Hematopoietic multipotent progenitor cell treated with erythropoietin and hydrocortisone succinate and interleukin-3 and kit ligand, for 8 days (in vitro differentiated cells): ENCODE results near the gene ZEB2.
A peak's percentile ranks its signal among the peaks of the same experiment; 100 is the strongest.

Source experiments
- DNase-seq: peaks from one replicate; pipeline ENCODE4 v3.0.0-alpha.2; 2015

The ZEB2 gene

DNA sequence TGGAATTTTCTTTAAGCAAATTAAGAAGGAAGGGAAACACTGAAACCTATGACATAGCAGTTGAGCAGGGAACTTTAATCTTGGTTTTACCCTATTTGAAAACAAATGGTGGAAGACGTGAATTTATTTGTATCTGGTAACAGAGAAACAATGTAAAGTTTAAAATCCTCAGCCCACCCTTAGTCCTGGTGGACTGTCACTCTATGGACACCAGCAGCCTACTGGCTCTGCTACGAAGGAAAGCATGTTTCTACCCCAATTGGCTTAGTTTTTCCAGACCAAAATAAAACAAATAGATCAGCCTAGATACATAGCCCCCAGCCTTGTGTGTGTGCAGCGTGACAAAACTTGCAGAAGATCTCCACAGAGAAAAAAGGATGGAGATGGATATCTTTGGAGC, 7.4 kb downstream of the ZEB2 start:
- no peak for DNase-seq

DNA sequence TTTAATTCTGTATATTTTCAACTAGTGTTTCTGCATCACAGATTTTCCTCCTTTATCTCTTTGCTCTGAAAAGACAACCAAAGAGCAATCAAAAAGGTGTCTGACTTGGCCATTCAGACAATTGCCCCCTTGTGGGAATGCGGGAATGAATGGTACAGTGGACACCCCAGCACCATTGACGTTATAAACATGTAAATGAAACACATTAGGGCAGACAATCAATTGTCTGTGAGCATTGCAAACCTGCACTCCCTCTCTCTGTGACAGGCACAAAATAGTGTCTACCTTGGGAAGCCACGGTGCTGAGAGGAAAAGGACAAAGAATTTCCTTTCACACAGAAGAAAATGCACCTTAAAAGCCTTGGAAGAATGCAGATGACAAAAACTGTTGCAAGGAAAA, 8.0 kb downstream of the ZEB2 start:
- no peak for DNase-seq

DNA sequence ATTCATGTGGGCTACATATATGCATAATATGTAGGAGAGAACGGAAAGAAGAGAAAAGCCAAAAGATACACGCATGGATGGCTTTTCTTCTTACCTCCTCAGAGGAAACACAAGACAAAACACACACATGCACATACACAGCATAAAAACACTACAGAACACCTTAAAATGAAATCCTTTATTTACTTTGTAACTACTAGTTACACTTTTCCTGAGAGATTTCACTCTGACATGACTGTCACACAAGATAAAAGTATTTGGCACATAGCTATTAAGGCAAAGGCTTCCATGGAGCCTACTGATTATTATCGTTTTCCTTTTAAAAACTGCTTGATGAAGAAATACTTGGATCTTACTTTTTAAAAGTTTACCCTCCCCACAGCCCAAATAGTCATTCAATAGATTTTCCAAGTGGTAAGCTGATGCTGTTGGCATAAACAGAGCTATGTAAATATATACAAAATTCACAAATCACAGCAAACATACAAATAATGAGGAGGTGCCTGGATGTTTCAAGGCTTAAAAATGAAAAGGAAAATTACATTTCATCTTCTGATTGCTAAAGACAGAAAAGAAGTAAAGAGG, 8.6 kb downstream of the ZEB2 start:
- no peak for DNase-seq

DNA sequence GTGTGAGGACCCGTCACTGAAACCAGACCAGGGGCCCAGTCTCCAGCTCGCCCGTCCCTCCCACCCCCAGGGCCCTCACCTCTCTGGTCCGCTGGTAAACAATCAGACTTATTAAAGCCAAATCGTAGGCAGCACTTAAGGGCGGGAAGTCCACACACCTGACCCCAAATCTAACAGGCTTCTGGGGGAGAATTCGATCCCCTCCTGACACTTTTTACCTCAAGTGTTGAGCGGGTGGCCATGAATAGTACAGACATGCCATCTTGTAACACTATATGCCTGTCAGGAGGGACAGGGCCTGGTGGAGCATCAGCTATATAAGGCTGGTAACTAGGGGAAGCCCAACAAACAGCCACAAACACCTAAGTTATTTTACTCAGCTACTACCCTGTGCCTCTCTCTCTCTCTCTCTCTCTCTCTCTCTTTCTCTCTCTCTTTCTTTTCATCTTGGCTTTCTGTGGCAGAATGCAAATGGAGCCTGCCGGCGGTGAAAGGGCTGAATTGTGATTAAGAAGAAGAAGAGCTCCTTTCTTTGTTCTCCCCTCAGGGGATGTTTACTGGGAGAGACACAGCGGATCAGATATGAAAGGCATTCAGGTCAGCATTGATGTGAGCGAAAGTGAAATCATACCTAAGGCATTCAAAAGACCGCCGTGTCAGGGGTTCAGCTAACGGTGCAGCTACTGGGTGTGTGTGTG, 9.5 kb downstream of the ZEB2 start:
- no peak for DNase-seq

DNA sequence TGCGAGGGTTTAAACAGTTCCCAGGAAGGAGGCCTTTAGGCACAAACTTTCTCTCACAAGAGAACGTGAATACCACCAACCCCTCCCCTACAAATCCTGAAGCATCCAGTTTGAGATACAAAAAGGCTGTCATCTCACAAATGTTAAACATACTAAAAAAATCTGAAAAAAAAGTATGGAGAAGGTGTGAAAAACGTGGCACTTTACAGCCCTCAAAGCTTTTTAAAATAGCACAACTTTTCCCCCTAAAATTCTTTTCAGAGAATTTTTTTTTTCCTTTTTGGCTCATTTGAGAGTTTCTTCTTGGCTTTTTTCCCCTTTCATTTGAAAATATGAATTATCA, 10.1 kb downstream of the ZEB2 start:
- DNase-seq = no peak

DNA sequence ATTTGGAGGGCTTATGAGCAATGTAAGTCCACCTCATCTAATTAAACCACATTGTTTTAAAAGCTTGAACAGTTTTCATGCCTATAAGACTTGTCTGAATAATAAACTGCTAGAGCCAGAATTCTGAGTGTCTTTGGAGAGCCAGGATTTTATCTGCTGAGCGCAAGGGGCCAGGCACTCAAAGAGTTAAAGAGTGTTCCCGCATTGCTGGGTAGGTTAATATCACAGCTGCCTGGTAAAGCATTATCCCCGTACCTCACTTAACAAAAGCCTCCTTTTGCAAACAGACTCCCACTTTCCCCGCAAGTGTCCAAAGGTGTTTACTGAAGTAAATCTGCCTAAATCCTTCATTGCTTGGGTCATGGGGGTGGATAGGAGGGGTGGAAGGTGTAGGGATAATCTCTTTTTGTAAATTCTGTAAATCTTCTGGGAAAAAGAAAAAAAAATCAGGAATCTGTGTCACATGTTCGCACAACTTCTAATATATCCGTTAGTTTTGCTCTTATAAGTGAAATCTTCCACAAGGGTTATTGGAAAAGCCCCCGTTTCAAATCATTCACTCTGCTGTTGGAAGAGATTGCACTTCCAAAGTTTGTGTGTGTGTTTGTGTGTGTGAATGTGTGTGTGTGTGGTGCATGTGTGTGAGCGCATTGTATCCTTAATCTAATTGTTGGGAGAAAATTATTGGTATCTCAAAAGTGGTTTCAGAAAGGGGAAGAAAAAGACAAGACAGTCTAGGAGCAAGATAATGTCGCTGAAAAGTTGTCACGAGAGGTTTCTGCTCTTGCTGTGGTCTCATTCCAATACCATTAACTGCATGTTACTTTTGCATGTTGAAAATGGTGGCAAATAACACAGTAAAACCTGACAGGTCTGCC, 10.7 kb downstream of the ZEB2 start:
- peak; percentile 63 for DNase-seq

DNA sequence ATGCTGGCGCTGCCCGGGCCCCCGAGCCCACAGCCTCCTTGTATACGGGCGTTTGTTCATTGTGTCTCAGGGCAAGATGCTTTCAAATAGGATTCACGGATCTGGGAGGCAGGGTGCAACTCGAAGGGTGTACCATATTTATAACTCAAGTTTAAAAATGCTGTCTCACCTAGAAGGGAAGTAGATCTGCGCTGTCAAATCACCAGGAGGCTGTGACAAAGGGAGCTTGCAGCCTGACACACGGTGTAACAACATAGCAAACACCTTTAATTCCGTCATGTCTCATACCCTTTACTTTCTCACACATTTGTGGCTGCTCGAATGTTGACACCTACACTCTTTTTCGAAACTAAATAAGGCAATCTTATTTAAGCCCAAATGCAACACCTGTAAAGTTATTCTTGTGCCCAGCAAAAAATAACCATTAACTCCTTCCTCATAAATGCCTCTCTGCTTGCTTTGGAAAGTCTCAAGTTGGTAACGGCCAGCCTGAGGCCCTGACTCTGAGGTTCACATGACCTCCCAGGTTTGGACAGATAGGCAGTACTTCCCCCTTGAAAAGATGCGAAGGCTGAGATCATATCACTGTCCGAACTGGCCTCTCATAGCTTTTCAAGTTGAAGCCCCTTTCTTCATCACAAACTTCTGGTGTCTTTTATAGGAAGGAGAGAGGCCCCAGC, 11.6 kb downstream of the ZEB2 start:
- DNase-seq = no peak

DNA sequence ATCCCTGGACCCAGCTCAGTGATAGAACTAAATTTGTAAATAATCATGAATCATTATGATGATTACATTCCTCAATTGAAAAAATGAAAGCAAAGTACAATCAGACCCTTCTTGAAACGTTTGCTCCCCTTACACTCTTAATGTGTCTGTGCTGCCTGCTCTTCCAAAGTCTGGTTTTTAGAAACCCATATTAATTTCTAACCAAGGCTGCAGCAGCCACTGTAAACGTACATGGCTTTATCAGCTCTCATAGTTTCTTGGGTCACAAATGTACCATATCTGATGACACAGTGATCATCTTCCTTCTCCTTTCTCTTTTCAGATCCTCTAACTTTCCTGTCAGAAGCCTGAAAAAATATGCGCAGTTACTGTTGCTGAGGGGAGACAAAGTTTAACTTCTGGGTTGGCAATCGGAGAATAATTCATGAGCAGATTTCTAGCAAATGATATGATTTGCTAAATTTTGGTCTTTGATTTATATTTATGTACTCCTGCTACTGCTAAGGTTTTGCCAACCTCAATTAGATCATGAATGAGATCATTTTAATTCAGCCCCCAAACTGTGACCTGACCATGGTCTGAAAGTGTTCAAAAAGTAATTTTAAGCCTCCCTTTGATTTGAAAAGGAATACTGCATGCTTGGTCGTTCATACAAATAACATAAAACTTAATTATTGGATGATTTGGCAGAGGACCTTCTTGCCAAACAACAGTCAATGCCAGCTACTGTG, 12.3 kb downstream of the ZEB2 start:
- DNase-seq = no peak

DNA sequence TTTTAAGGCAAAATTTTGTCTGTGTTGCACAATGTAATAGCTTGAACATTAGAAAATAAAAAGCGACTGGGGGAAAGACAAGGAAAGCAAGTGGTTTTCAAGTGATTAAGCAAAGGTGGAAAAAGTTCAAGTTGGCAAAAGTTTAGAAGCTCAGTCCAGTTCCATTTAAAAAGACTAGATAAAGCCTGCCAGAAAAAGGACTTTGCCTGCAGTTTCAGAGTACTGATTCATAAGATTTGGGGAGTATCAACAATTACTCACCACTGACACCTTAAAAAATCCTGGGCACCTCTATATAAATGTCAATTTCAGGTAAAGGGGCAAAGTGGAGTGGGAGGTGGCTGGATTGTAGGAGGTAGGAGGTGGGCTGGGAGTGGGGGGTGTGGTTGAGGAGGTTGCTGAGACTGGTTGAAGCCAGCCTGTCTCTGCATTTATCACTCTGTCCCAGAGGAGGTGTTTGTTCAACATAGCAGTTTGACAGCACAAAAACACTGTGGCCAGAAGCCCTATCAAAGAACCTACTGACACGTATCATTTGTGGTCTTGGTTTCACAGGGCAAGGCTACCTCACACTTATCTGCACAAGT, 14.6 kb downstream of the ZEB2 start:
- DNase-seq = peak; percentile 89

DNA sequence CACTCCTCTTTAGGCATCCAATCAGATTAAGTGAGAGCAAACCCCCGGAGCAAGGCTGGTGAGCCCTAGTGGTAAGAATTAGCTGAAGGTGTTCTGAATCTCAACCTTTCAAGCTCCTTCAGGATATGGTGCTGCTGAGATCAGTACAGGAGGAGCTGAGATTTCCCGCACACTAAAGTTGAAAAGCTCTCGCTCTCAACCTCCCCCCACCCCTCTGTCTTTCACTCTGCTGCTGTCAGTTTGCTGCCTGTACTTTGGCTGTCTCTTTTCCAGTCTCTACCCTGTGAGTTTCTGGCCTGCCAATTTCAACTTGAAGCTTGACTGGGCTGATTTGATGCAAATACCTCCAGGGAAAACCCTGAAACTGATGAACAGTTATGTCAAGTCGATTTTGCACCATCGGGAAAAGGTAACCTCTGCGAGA, 15.7 kb downstream of the ZEB2 start:
- no peak for DNase-seq

DNA sequence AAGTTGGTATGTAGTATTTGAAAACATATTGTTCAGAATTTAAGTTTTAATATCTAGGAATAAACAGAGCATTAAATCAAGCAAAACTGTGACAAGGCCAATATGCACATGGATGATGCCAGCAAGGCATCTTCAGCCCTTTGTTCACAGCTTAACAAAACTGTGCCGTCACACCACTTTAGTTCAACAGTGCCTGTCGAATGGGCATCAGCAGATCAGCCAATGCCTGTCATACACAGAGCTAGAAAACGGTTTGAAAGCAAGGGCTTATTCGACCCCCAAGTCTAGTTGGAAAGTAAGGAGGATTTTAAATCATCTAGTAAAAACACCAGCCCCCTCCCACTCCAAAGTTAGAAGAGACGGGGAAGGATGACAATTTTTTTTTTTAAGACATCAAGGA, 16.7 kb downstream of the ZEB2 start:
- no peak for DNase-seq

DNA sequence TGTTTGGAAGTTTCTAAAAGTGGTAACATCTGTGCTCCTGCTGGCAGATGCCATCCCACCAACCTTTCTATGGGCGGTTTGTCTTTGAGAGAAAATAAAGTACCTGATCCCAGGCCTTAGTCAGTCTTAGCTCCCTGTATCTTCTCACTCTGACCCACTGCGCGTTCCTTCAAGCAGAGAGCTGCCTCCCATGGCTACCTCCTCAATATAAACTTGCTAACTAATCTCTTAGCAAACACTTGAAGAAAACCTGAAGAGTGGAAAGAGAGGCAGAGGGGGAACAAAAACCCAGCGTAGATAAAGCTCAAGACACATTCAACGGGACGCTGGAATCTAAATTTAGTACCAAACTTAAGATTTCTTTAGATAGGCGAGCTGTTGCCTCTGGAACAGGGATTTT, 17.6 kb downstream of the ZEB2 start:
- no peak for DNase-seq

DNA sequence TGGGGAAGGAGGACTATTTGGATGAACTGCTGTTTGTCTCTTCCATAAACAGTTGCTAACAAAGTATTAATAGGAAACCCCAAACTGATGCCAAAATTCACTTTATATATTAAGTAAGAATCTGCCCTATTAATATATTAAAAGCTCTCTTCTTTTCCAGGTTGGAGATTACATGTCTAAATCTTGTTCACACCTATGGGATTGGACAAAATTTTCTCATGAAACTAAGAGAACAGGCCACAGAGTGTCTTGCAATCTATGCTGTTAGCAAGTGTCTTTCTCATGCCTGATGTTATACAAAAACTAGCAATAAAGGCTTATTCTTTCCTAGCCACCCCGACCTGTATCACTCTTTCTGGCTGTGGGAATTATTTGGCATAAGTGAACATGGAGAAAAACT, 18.3 kb downstream of the ZEB2 start:
- no peak for DNase-seq

DNA sequence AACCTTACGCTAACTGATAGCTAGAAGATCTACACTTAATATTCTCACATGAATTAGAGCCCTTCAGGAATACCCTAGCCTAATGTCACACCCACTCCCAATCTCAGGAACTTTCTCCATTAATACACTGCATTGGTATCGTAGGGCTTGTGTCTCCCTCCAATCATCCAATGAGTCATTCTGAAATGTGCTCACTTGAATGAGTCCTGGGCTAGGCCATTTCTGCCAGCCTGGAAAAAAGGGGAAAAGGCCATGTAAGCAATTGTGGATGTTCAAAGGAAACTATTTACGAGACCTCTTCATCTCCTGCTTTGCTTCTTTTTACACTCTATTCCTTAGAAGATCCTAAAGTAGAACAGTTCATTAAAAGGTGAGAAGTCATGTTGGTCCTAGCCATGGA, 18.8 kb downstream of the ZEB2 start:
- DNase-seq = no peak

DNA sequence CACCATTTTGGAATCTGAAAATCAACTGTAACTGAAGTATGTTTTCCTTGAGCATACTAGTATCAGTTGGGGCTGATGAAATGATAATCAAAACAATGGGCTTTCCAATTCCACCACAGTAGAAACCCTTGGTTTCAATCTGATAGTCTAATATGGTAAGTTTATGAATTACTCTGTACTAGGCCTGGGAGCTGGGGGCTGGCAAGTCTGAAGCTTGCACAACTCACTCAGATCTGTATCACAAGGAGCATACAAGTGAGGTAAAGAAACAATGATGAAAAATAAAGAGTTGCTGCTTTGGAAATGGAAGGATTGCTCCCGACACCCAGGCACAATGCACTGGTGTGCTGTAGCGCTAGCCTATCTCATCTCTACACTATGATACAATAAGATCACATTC, 19.4 kb downstream of the ZEB2 start:
- DNase-seq = no peak

DNA sequence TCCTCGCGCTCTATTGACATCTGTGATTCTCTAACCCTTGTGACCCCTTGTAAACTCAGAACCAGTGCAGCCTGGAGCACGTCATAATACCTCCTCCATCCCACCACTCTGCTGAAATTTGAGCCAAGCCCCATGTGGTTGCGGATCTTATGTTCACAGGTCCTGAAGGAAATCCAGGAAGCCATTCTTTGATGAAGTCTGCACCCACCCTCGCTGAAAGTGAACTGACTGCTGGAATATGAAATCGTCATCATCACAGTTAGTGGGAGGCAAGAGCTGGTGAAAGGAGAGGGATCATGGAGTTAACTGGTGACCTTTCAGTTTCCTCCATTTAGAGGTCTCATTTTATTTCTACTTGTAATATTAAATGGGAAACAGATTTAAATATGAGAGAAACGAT, 21.6 kb downstream of the ZEB2 start:
- no peak for DNase-seq

DNA sequence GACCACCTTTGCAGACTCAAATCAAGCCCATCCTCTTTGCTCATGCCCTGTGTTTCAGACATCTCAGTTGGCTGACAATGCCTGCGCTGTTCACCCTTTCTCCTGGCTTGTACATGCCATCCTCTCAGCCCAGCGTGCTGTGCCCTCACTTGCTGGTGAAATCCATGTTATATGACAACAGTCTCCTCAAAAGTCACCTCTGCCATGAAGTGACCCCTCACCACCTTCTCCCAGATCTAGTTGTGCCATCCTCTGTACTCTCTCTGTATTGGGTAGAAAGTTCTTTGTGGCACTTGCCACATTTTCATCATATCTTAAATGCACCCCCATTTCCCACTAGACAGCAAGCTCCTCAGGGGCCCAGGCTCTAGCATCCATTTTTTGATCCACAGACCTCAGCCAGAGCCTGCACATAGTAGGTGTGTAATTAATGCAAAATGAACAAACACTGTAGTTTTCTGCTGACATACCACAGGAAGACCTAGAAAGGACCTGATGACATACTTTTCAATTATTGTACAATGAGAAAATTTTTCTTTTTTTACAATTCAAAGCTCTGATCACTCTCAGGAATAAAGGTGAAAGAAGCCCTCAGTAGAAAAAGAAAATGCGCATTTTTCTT, 22.8 kb downstream of the ZEB2 start:
- DNase-seq = no peak

DNA sequence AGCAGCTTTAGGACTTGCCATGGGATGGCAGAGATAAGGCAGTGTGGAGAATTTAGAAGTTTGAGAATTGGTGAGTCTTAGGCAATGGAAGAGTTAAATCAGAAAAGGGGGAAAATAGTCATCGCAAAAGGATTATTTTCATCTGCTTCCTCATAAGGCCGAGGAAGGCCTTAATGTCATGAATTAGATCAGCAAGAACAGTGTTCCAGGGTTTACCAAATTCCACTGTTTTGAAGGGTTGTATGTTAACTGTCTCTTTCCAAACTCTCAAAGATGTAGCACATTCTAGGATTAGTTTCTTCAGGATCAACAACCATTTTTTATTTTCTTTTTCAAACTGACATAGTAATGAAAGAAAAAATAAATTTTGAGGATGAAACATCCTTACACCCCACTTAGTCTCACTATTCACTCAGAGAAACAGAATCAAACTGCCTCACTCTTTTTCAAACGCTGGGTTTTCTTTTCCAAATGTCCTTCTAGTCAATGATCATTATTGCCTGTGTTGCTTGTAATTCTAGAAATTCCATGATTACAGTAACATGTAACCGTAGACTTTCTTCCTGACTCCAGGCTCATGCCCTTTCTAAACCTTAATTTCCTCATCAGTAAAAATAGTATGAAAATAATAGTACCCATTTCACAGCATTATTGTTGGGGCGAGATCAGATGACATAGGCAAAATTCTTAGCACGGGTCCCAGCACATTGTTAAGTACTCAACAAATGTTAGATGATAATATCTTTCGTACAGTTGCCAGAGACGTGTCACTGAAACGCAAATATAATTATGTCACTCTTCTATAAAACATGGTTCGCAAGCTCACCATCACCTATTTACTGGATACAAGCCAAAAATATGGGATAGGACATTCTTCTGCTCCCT, 23.6 kb downstream of the ZEB2 start:
- DNase-seq = peak; percentile 26

DNA sequence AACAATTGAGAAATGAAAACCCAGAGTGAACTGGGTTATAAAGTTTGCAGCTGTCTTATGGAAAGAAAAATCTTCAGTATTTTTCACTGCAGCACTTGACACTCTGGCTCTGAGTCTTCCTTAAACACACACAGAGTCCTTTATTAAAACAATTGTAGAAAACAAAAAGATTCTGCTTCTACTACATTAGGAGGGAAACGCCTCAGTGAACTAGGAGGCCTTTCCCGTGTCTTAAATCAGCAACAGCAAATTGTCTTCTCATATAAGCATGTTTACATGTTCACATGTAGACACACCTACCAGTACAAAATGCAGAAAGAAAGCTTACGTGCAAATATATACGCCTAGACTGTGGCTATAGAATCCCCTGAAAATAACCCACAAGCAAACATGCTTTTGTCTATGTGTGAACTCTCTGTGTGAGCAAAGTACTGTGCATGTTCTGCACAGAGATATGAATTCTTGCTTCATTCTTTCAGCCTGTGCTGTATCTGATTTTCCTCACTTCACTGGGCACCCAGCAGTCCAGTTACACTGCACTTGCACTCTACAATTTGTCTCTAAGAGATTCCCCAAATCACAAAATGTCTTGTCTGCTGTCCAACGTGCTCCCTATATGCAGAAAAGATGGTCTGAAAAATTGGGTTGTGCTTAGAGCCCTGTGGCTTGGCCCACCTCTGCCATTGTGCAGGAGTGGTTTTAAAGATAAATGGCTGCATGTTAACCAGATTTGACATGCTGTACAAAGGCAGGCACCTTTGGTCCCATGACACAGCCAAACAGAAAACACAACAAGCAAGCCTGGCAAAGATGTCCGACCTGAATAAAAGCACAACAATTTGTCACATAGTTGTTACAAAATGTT, 24.5 kb downstream of the ZEB2 start:
- peak; percentile 58 for DNase-seq
